ENCODE results near the gene RASGRF1.

Gene RASGRF1

GRCh38 chr15:78921940-78922339, 168.6 kb downstream of the RASGRF1 start:
- Histone ChIP-seq H2AFZ (ENCODE audit: low read length) (no peak overlapping the region), H3F3A (ENCODE audit: low read depth) (no peaks in the 10 kb centered on the region), H3K79me2 (ENCODE audit: insufficient read depth, low read length) (no peaks in the 10 kb centered on the region), H3K36me3 (ENCODE audit: insufficient read depth, low read length) (peaks cover 63% of the 10 kb centered on the region; the same call in 1 of the 2 replicates), H3K9ac (ENCODE audit: low read depth, low read length, poor library complexity, severe bottlenecking) (no peak overlapping the region), H3K9me2 (replicated peaks; ENCODE audit: low read depth, low read length) (no peaks in the 10 kb centered on the region), H4K20me1 (ENCODE audit: insufficient read depth, low read length, poor library complexity, severe bottlenecking) (no peaks in the 10 kb centered on the region), H3K4me2 (ENCODE audit: low read depth, low read length, poor library complexity, severe bottlenecking) (no peak overlapping the region), H3K9me3 (ENCODE audit: insufficient read depth, low read depth, low read length) (no peaks in the 10 kb centered on the region), H3K27me3 (ENCODE audit: insufficient read depth, low read length, poor library complexity, severe bottlenecking) (no peaks in the 10 kb centered on the region), H3K4me1 (ENCODE audit: insufficient read depth, low read length, poor library complexity, severe bottlenecking) (no peaks in the 10 kb centered on the region), H3K4me3 (ENCODE audit: low read length, poor library complexity, severe bottlenecking) (no peak overlapping the region)
- TF ChIP-seq, protein P1, sequence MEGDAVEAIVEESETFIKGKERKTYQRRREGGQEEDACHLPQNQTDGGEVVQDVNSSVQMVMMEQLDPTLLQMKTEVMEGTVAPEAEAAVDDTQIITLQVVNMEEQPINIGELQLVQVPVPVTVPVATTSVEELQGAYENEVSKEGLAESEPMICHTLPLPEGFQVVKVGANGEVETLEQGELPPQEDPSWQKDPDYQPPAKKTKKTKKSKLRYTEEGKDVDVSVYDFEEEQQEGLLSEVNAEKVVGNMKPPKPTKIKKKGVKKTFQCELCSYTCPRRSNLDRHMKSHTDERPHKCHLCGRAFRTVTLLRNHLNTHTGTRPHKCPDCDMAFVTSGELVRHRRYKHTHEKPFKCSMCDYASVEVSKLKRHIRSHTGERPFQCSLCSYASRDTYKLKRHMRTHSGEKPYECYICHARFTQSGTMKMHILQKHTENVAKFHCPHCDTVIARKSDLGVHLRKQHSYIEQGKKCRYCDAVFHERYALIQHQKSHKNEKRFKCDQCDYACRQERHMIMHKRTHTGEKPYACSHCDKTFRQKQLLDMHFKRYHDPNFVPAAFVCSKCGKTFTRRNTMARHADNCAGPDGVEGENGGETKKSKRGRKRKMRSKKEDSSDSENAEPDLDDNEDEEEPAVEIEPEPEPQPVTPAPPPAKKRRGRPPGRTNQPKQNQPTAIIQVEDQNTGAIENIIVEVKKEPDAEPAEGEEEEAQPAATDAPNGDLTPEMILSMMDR (conservative IDR thresholded peaks at IDR 0.05; ENCODE audit: low read length) = no peak
- TF ChIP-seq EZH2phosphoT487 (IDR thresholded peaks at IDR 0.05; ENCODE audit: borderline replicate concordance) = no peak

DNA sequence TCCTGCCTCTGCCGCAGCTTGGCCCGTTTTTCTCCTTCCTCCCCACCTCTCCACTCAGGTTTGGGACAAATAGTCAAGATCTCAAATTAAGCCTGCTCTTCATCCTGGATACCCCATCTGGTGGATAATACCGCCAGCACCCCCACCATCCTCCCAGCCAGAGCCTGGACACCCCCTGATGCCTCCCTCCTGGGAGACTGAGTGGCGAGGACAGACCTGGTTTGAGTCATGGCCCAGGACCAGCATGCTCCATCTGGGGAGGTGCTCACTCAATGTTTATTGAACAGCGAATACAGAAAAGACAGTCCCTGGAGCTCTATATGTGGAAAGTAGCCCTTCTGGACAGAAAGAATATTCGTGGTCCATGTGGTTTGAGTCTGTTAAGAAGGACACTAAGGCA, 169.1 kb downstream of the RASGRF1 start:
- H3K4me2 ChIP-seq (ENCODE audit: low read depth, low read length, poor library complexity, severe bottlenecking) = no peak overlapping the region
- peaks cover 61% of the 10 kb centered on the region; the same call in 1 of the 2 replicates for H3K36me3 ChIP-seq (ENCODE audit: insufficient read depth, low read length)
- no peaks in the 10 kb centered on the region for H3K4me1 ChIP-seq (ENCODE audit: insufficient read depth, low read length, poor library complexity, severe bottlenecking)

GRCh38 chr15:78917888-78918287, 172.7 kb downstream of the RASGRF1 start:
- Histone ChIP-seq H4K20me1 (ENCODE audit: insufficient read depth, low read length, poor library complexity, severe bottlenecking) (peaks cover 3% of the 10 kb centered on the region), H3K4me3 (ENCODE audit: low read length, poor library complexity, severe bottlenecking) (no peak overlapping the region), H3K9me2 (replicated peaks; ENCODE audit: low read depth, low read length) (no peaks in the 10 kb centered on the region), H3K36me3 (ENCODE audit: insufficient read depth, low read length) (peaks cover 71% of the 10 kb centered on the region; the same call in 1 of the 2 replicates), H3F3A (ENCODE audit: low read depth) (no peaks in the 10 kb centered on the region), H3K9ac (ENCODE audit: low read depth, low read length, poor library complexity, severe bottlenecking) (no peak overlapping the region), H2AFZ (ENCODE audit: low read length) (no peak overlapping the region), H3K9me3 (ENCODE audit: insufficient read depth, low read depth, low read length) (no peaks in the 10 kb centered on the region), H3K4me2 (ENCODE audit: low read depth, low read length, poor library complexity, severe bottlenecking) (no peak overlapping the region), H3K4me1 (ENCODE audit: insufficient read depth, low read length, poor library complexity, severe bottlenecking) (no peaks in the 10 kb centered on the region), H3K27me3 (ENCODE audit: insufficient read depth, low read length, poor library complexity, severe bottlenecking) (no peaks in the 10 kb centered on the region), H3K79me2 (ENCODE audit: insufficient read depth, low read length) (no peaks in the 10 kb centered on the region)
- no peak for TF ChIP-seq EZH2phosphoT487 (IDR thresholded peaks at IDR 0.05; ENCODE audit: borderline replicate concordance)
- TF ChIP-seq, protein P1 (conservative IDR thresholded peaks at IDR 0.05; ENCODE audit: low read length) = no peak

More for the DNA sequence above, 169.1 kb downstream of the RASGRF1 start:
- H3K79me2 ChIP-seq (ENCODE audit: insufficient read depth, low read length) = no peaks in the 10 kb centered on the region
- H3K9ac ChIP-seq (ENCODE audit: low read depth, low read length, poor library complexity, severe bottlenecking) = no peak overlapping the region
- no peaks in the 10 kb centered on the region for H3K9me3 ChIP-seq (ENCODE audit: insufficient read depth, low read depth, low read length)
- no peak overlapping the region for H3K4me3 ChIP-seq (ENCODE audit: low read length, poor library complexity, severe bottlenecking)
- no peaks in the 10 kb centered on the region for H3K27me3 ChIP-seq (ENCODE audit: insufficient read depth, low read length, poor library complexity, severe bottlenecking)
- TF ChIP-seq, protein P1 (conservative IDR thresholded peaks at IDR 0.05; ENCODE audit: low read length) = no peak
- no peak for TF ChIP-seq EZH2phosphoT487 (IDR thresholded peaks at IDR 0.05; ENCODE audit: borderline replicate concordance)
- H2AFZ ChIP-seq (ENCODE audit: low read length) = no peak overlapping the region
- H3K9me2 ChIP-seq (replicated peaks; ENCODE audit: low read depth, low read length) = no peaks in the 10 kb centered on the region
- H3F3A ChIP-seq (ENCODE audit: low read depth) = no peaks in the 10 kb centered on the region
- no peaks in the 10 kb centered on the region for H4K20me1 ChIP-seq (ENCODE audit: insufficient read depth, low read length, poor library complexity, severe bottlenecking)
